Measurements from ENCODE around the gene ARHGAP20.

ARHGAP20 gene

DNA sequence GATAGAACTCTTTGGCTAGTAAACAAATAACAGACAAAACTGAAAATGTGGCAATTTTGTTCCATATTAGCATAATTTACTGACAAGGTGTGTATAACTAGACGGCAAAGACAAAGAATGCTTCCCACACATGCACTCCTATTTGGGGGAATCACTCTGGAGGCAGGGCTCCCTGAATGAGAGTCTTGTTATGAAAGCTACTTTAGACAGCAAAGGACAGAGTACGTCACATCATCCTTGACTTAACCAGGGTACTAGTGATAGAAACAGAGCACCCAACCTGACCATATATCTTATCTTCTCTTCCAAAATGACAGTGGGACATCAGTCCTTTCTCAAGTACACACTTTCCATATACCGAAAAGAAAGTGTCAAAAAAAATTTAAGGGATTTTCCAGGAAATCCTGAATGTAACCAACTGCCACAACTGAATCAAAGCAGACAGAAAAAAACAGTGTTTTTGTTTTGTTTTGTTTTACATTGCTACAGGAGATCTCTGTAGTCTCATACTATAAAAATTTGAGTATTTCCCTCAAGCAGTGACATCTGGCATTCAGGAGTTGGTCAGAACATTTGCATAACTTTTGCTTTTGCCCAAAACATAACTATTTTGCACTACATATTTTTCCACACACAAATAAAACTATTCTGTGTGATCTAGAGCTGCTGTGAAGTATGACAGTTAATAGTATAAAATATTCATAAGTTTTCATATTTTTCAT is 98.9 kb downstream of the ARHGAP20 start (continued):
- TF ChIP-seq CREB5 (CRISPR knock-in tag; IDR thresholded peaks at IDR 0.05; ENCODE audit: low read depth) = no peak
- TF ChIP-seq ISL1 (CRISPR knock-in tag; IDR thresholded peaks at IDR 0.05) = no peak
- TF ChIP-seq ZNF8 (CRISPR knock-in tag; IDR thresholded peaks at IDR 0.05) = no peak
- no peak for TF ChIP-seq ZNF70 (CRISPR knock-in tag; IDR thresholded peaks at IDR 0.05)

- TF ChIP-seq ZNF565 (CRISPR knock-in tag; conservative IDR thresholded peaks at IDR 0.05; ENCODE audit: low read depth) = no peak
- no peak for TF ChIP-seq GLIS3 (CRISPR knock-in tag; IDR thresholded peaks at IDR 0.05)
- TF ChIP-seq ARNTL (CRISPR knock-in tag; IDR thresholded peaks at IDR 0.05; ENCODE audit: borderline replicate concordance, low read depth) = no peak
- no peak for TF ChIP-seq TOX (CRISPR knock-in tag; IDR thresholded peaks at IDR 0.05; ENCODE audit: borderline replicate concordance)
- no peak for TF ChIP-seq SNAI2 (CRISPR knock-in tag; IDR thresholded peaks at IDR 0.05)
- TF ChIP-seq ZC3H10 (CRISPR knock-in tag; IDR thresholded peaks at IDR 0.05) = no peak
- TF ChIP-seq CREB5 (CRISPR knock-in tag; IDR thresholded peaks at IDR 0.05; ENCODE audit: low read depth) = no peak
- TF ChIP-seq, protein P1, sequence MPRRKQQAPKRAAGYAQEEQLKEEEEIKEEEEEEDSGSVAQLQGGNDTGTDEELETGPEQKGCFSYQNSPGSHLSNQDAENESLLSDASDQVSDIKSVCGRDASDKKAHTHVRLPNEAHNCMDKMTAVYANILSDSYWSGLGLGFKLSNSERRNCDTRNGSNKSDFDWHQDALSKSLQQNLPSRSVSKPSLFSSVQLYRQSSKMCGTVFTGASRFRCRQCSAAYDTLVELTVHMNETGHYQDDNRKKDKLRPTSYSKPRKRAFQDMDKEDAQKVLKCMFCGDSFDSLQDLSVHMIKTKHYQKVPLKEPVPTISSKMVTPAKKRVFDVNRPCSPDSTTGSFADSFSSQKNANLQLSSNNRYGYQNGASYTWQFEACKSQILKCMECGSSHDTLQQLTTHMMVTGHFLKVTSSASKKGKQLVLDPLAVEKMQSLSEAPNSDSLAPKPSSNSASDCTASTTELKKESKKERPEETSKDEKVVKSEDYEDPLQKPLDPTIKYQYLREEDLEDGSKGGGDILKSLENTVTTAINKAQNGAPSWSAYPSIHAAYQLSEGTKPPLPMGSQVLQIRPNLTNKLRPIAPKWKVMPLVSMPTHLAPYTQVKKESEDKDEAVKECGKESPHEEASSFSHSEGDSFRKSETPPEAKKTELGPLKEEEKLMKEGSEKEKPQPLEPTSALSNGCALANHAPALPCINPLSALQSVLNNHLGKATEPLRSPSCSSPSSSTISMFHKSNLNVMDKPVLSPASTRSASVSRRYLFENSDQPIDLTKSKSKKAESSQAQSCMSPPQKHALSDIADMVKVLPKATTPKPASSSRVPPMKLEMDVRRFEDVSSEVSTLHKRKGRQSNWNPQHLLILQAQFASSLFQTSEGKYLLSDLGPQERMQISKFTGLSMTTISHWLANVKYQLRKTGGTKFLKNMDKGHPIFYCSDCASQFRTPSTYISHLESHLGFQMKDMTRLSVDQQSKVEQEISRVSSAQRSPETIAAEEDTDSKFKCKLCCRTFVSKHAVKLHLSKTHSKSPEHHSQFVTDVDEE (CRISPR knock-in tag; IDR thresholded peaks at IDR 0.05) = no peak
- TF ChIP-seq OSR1 (CRISPR knock-in tag; IDR thresholded peaks at IDR 0.05) = no peak
- no peak for ATAC-seq
These were observed 105.8 kb downstream of the ARHGAP20 start for GRCh38 chr11:110606415-110606814.

DNA sequence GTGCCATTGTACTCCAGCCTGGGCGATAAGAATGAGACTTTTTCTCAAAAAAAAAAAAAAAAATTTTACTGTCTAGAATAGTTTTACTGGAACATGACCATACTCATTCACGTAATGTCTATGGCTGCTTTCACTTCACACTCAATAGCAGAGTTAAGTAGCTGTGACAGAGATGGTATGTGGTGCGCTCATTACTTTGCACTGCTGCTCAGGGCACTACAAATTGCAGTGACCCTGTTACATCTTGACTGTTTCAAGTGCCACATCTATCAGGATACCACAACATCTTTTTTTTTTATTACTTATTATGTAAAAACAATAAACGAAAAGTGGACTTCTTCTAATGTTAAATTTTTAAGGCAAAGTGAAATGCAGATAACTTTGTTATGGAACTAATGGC is 110.3 kb downstream of the ARHGAP20 start:
- TF ChIP-seq POU6F1 (CRISPR knock-in tag; IDR thresholded peaks at IDR 0.05; ENCODE audit: borderline replicate concordance, low read depth) (no peak), CREB5 (CRISPR knock-in tag; IDR thresholded peaks at IDR 0.05; ENCODE audit: low read depth) (no peak), PATZ1 (CRISPR knock-in tag; IDR thresholded peaks at IDR 0.05; ENCODE audit: borderline replicate concordance) (no peak), ZFP30 (CRISPR knock-in tag; IDR thresholded peaks at IDR 0.05) (no peak), RARB (CRISPR knock-in tag; IDR thresholded peaks at IDR 0.05) (no peak), ZC3H10 (CRISPR knock-in tag; IDR thresholded peaks at IDR 0.05) (no peak), ZNF70 (CRISPR knock-in tag; IDR thresholded peaks at IDR 0.05) (no peak), ARNTL (CRISPR knock-in tag; IDR thresholded peaks at IDR 0.05; ENCODE audit: borderline replicate concordance, low read depth) (no peak), ISL1 (CRISPR knock-in tag; IDR thresholded peaks at IDR 0.05) (no peak), GLIS3 (CRISPR knock-in tag; IDR thresholded peaks at IDR 0.05) (no peak), ZNF8 (CRISPR knock-in tag; IDR thresholded peaks at IDR 0.05) (no peak), ZFP3 (CRISPR knock-in tag; IDR thresholded peaks at IDR 0.05) (no peak), BACH2 (CRISPR knock-in tag; IDR thresholded peaks at IDR 0.05; ENCODE audit: borderline replicate concordance) (no peak), TCF4 (CRISPR knock-in tag; IDR thresholded peaks at IDR 0.05; ENCODE audit: borderline replicate concordance) (no peak)
- TF ChIP-seq, protein P1 (CRISPR knock-in tag; IDR thresholded peaks at IDR 0.05) = no peak
- ATAC-seq = no peak

Data from SK-N-SH treated with all-trans-retinoic acid at 6 μM for 48 hours (cell line).